Measurements from ENCODE around the gene MROH2B. TPM values are rescaled to one million over a fixed set of nuclear protein-coding genes. Genes with fewer than 3 reads are reported as not detected.

The MROH2B gene
- total RNA-seq = not detected
- not detected for polyA plus RNA-seq
- long read RNA-seq, donor 1 = 0 reads
- long read RNA-seq, donor 2 = 0 reads
- long read RNA-seq, donor 3 = 0 reads
- long read RNA-seq, donor 4 = 0 reads

GRCh38 chr5:41071242-41071641 lies at the start of gene MROH2B:
Gene MROH2B (minus strand): TSS chr5:41071342. CDS start chr5:41070852, 490 bp downstream.
- DNase-seq (no peak), ATAC-seq (no peak)
- Histone ChIP-seq H3K9me3 (ENCODE audit: control insufficient read depth, low read length) (no peaks in the 10 kb centered on the region), H3K4me3 (ENCODE audit: low read length) (no peak within 1 kb of the TSS), H3K27me3 (ENCODE audit: control insufficient read depth, insufficient read depth) (no peaks in the 10 kb centered on the region), H3K4me1 (ENCODE audit: control insufficient read depth, insufficient read depth, low read length) (peaks cover 2% of the 10 kb centered on the region), H3K27ac (ENCODE audit: low read length) (no peak within 1 kb of the TSS)
- intact Hi-C loops (cut with DNase I) = no loop called here
- 94% methylated on average over 1 of the region's 1 CpG for WGBS

- Histone ChIP-seq H3K27me3 (ENCODE audit: control insufficient read depth, insufficient read depth) (no peaks in the 10 kb centered on the region), H3K4me1 (ENCODE audit: control insufficient read depth, insufficient read depth, low read length) (no peaks in the 10 kb centered on the region), H3K4me3 (ENCODE audit: low read length) (no peak overlapping the region), H3K9me3 (ENCODE audit: control insufficient read depth, low read length) (no peaks in the 10 kb centered on the region), H3K27ac (ENCODE audit: low read length) (no peak overlapping the region)
- WGBS = 96% methylated on average over 8 of the region's 8 CpGs
- ATAC-seq (no peak), DNase-seq (peak in 1 of 3 donors; percentile 48)
- intact Hi-C loops (cut with DNase I) = no loop called here
These were observed 49.5 kb upstream of the MROH2B start for GRCh38 chr5:41120600-41120999.

GRCh38 chr5:41118177-41118576 lies 47.0 kb upstream of the MROH2B start:
- Histone ChIP-seq H3K4me1 (ENCODE audit: control insufficient read depth, insufficient read depth, low read length) (no peaks in the 10 kb centered on the region), H3K27me3 (ENCODE audit: control insufficient read depth, insufficient read depth) (no peaks in the 10 kb centered on the region), H3K9me3 (ENCODE audit: control insufficient read depth, low read length) (no peaks in the 10 kb centered on the region), H3K27ac (ENCODE audit: low read length) (no peak overlapping the region), H3K4me3 (ENCODE audit: low read length) (no peak overlapping the region)
- ATAC-seq = no peak
- 93% methylated on average over 3 of the region's 3 CpGs for WGBS
- no peak for DNase-seq
- intact Hi-C loops (cut with DNase I) = loop anchor here in 1 of 4 donors (10.0 kb wide), 1 partner anchor 213 kb away; the partner anchor contains the start of gene C7

GRCh38 chr5:41115281-41115680 lies 44.1 kb upstream of the MROH2B start:
- no peak for ATAC-seq
- intact Hi-C loops (cut with DNase I) = loop anchor here in 1 of 4 donors (10.0 kb wide), 1 partner anchor 210 kb away; the partner anchor contains the start of gene C7
- no peaks in the 10 kb centered on the region for H3K27me3 ChIP-seq (ENCODE audit: control insufficient read depth, insufficient read depth)
- no peaks in the 10 kb centered on the region for H3K4me1 ChIP-seq (ENCODE audit: control insufficient read depth, insufficient read depth, low read length)
- WGBS = 69% methylated on average over 2 of the region's 2 CpGs
- H3K27ac ChIP-seq (ENCODE audit: low read length) = no peak overlapping the region
- H3K4me3 ChIP-seq (ENCODE audit: low read length) = no peak overlapping the region
- no peaks in the 10 kb centered on the region for H3K9me3 ChIP-seq (ENCODE audit: control insufficient read depth, low read length)
- DNase-seq = no peak

- no peaks in the 10 kb centered on the region for H3K4me1 ChIP-seq (ENCODE audit: control insufficient read depth, insufficient read depth, low read length)
- intact Hi-C loops (cut with DNase I) = loop anchor here in 1 of 4 donors (10.0 kb wide), 1 partner anchor 208 kb away; the partner anchor contains the start of gene C7
- H3K4me3 ChIP-seq (ENCODE audit: low read length) = no peak overlapping the region
- ATAC-seq = no peak
- no peaks in the 10 kb centered on the region for H3K27me3 ChIP-seq (ENCODE audit: control insufficient read depth, insufficient read depth)
- H3K27ac ChIP-seq (ENCODE audit: low read length) = no peak overlapping the region
- WGBS = 82% methylated on average over 2 of the region's 2 CpGs
- no peaks in the 10 kb centered on the region for H3K9me3 ChIP-seq (ENCODE audit: control insufficient read depth, low read length)
- DNase-seq = no peak
These were observed 41.6 kb upstream of the MROH2B start for GRCh38 chr5:41112486-41113455.

GRCh38 chr5:41109186-41109585 lies 38.0 kb upstream of the MROH2B start:
- ATAC-seq (no peak), DNase-seq (no peak)
- no peaks in the 10 kb centered on the region for H3K27me3 ChIP-seq (ENCODE audit: control insufficient read depth, insufficient read depth)
- no peaks in the 10 kb centered on the region for H3K9me3 ChIP-seq (ENCODE audit: control insufficient read depth, low read length)
- no peaks in the 10 kb centered on the region for H3K4me1 ChIP-seq (ENCODE audit: control insufficient read depth, insufficient read depth, low read length)
- no peak overlapping the region for H3K4me3 ChIP-seq (ENCODE audit: low read length)
- intact Hi-C loops (cut with DNase I) = no loop called here
- no peak overlapping the region for H3K27ac ChIP-seq (ENCODE audit: low read length)

GRCh38 chr5:41102341-41102740 lies 31.2 kb upstream of the MROH2B start:
- Histone ChIP-seq H3K4me3 (ENCODE audit: low read length) (no peak overlapping the region), H3K27me3 (ENCODE audit: control insufficient read depth, insufficient read depth) (no peaks in the 10 kb centered on the region), H3K4me1 (ENCODE audit: control insufficient read depth, insufficient read depth, low read length) (peaks cover 3% of the 10 kb centered on the region), H3K27ac (ENCODE audit: low read length) (no peak overlapping the region), H3K9me3 (ENCODE audit: control insufficient read depth, low read length) (no peaks in the 10 kb centered on the region)
- DNase-seq = no peak
- intact Hi-C loops (cut with DNase I) = no loop called here
- ATAC-seq = no peak

- Histone ChIP-seq H3K27ac (ENCODE audit: low read length) (peak overlapping the region; percentile 13), H3K4me3 (ENCODE audit: low read length) (no peak overlapping the region), H3K9me3 (ENCODE audit: control insufficient read depth, low read length) (no peaks in the 10 kb centered on the region), H3K4me1 (ENCODE audit: control insufficient read depth, insufficient read depth, low read length) (peaks cover 5% of the 10 kb centered on the region), H3K27me3 (ENCODE audit: control insufficient read depth, insufficient read depth) (no peaks in the 10 kb centered on the region)
- intact Hi-C loops (cut with DNase I) = no loop called here
- WGBS = 71% methylated on average over 2 of the region's 2 CpGs
- no peak for DNase-seq
- ATAC-seq = no peak
These were observed 26.5 kb upstream of the MROH2B start for GRCh38 chr5:41097642-41098041.

GRCh38 chr5:41095324-41096101 lies 24.4 kb upstream of the MROH2B start:
- no peak for DNase-seq
- Histone ChIP-seq H3K9me3 (ENCODE audit: control insufficient read depth, low read length) (peaks cover 2% of the 10 kb centered on the region), H3K27me3 (ENCODE audit: control insufficient read depth, insufficient read depth) (no peaks in the 10 kb centered on the region), H3K27ac (ENCODE audit: low read length) (peak overlapping the region; percentile 52), H3K4me1 (ENCODE audit: control insufficient read depth, insufficient read depth, low read length) (peaks cover 5% of the 10 kb centered on the region), H3K4me3 (ENCODE audit: low read length) (no peak overlapping the region)
- intact Hi-C loops (cut with DNase I) = no loop called here
- 57% methylated on average over 5 of the region's 5 CpGs for WGBS
- peak; percentile 34 to 57 for ATAC-seq

GRCh38 chr5:41094871-41095270 lies 23.7 kb upstream of the MROH2B start:
- DNase-seq = no peak
- H3K27me3 ChIP-seq (ENCODE audit: control insufficient read depth, insufficient read depth) = no peaks in the 10 kb centered on the region
- intact Hi-C loops (cut with DNase I) = no loop called here
- ATAC-seq = peak; percentile 20 to 66
- H3K4me3 ChIP-seq (ENCODE audit: low read length) = no peak overlapping the region
- peak overlapping the region; percentile 74 for H3K27ac ChIP-seq (ENCODE audit: low read length)
- H3K4me1 ChIP-seq (ENCODE audit: control insufficient read depth, insufficient read depth, low read length) = peaks cover 5% of the 10 kb centered on the region
- WGBS = 79% methylated on average over 2 of the region's 2 CpGs
- H3K9me3 ChIP-seq (ENCODE audit: control insufficient read depth, low read length) = peaks cover 2% of the 10 kb centered on the region

- WGBS = 16% methylated on average over 1 of the region's 1 CpG
- DNase-seq (no peak), ATAC-seq (peak; percentile 23 to 28)
- Histone ChIP-seq H3K9me3 (ENCODE audit: control insufficient read depth, low read length) (peaks cover 2% of the 10 kb centered on the region), H3K4me1 (ENCODE audit: control insufficient read depth, insufficient read depth, low read length) (peaks cover 5% of the 10 kb centered on the region), H3K27me3 (ENCODE audit: control insufficient read depth, insufficient read depth) (no peaks in the 10 kb centered on the region), H3K4me3 (ENCODE audit: low read length) (no peak overlapping the region), H3K27ac (ENCODE audit: low read length) (no peak overlapping the region)
- intact Hi-C loops (cut with DNase I) = no loop called here
These were observed 22.7 kb upstream of the MROH2B start for GRCh38 chr5:41093803-41094202.
